PC-3 (cell line): ENCODE measurements around the gene LRP5.

Source experiments
- EZH2 ChIP-seq: fragments of 300-600 bp; sonication (generic); IDR thresholded peaks from one replicate; pipeline ENCODE4 v1.6.1; 2017; ENCODE audit warnings: antibody characterized with exemption, mild to moderate bottlenecking, low read length; ENCODE audit not compliant: unreplicated experiment
- EZH2phosphoT487 ChIP-seq: fragments of 300-600 bp; sonication (generic); IDR thresholded peaks from 2 replicates; pipeline ENCODE4 v1.6.1; 2018; ENCODE audit warnings: mild to moderate bottlenecking, antibody characterized with exemption, low read length, borderline replicate concordance
- TF ChIP-seq, protein P1 (sequence below): fragments of 300-600 bp; sonication (generic); conservative IDR thresholded peaks from 2 replicates; pipeline ENCODE4 v1.5.1; 2017; ENCODE audit warnings: antibody characterized with exemption, low read depth, mild to moderate bottlenecking, low read length

DNA sequence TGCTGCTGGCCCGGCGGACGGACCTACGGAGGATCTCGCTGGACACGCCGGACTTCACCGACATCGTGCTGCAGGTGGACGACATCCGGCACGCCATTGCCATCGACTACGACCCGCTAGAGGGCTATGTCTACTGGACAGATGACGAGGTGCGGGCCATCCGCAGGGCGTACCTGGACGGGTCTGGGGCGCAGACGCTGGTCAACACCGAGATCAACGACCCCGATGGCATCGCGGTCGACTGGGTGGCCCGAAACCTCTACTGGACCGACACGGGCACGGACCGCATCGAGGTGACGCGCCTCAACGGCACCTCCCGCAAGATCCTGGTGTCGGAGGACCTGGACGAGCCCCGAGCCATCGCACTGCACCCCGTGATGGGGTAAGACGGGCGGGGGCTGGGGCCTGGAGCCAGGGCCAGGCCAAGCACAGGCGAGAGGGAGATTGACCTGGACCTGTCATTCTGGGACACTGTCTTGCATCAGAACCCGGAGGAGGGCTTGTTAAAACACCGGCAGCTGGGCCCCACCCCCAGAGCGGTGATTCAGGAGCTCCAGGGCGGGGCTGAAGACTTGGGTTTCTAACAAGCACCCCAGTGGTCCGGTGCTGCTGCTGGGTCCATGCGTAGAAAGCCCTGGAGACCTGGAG, 74.1 kb downstream of the LRP5 start:
- TF ChIP-seq, protein P1, sequence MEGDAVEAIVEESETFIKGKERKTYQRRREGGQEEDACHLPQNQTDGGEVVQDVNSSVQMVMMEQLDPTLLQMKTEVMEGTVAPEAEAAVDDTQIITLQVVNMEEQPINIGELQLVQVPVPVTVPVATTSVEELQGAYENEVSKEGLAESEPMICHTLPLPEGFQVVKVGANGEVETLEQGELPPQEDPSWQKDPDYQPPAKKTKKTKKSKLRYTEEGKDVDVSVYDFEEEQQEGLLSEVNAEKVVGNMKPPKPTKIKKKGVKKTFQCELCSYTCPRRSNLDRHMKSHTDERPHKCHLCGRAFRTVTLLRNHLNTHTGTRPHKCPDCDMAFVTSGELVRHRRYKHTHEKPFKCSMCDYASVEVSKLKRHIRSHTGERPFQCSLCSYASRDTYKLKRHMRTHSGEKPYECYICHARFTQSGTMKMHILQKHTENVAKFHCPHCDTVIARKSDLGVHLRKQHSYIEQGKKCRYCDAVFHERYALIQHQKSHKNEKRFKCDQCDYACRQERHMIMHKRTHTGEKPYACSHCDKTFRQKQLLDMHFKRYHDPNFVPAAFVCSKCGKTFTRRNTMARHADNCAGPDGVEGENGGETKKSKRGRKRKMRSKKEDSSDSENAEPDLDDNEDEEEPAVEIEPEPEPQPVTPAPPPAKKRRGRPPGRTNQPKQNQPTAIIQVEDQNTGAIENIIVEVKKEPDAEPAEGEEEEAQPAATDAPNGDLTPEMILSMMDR = no peak
- TF ChIP-seq EZH2 (no peak), EZH2phosphoT487 (no peak)
